Activated CD8-positive, alpha-beta memory T cell treated with anti-CD3 and anti-CD28 coated beads for 36 hours (primary cell): Measurements from ENCODE around the gene NPAS4. TPM values are rescaled to one million over a fixed set of nuclear protein-coding genes. Genes with fewer than 3 reads are reported as not detected.
"Not testable (repeated sequence)": the region's sequence is repeated elsewhere in the genome, so short reads cannot be mapped to it uniquely, and the experiment has no call there.

Source experiments
- CTCF ChIA-PET: fragments of 350-600 bp; sonication (Branson Sonifier 250); formaldehyde crosslinking; loops from one replicate; lab custom pipeline; 2021; ENCODE audit warnings: antibody characterized with exemption; lab: Charles Lee
- POLR2A ChIA-PET: fragments of 350-600 bp; sonication (Branson Sonifier 250); formaldehyde crosslinking; loops from one replicate; lab custom pipeline; 2021; ENCODE audit warnings: antibody characterized with exemption; lab: Charles Lee
- total RNA-seq, 2 experiments: library from RNA; stranded (reverse); gene quantifications; one replicate each; pipeline ENCODE4 v1.2.3, GENCODE V29; 2021

Gene NPAS4
- total RNA-seq, 2 experiments from 2014 or later: not detected

- POLR2A ChIA-PET: interaction anchor here (0.6 to 0.8 kb wide), 3 partner anchors 18 to 56 kb away, joined by 3 to 8 read pairs (median 3); partner anchors contain the start of gene NPAS4
Observed at GRCh38 chr11:66438504-66439466, 17.9 kb downstream of the NPAS4 start, which contains the start of gene MRPL11. MRPL11 (minus strand) TSS chr11:66438848; CDS start chr11:66438754, 94 bp downstream.

GRCh38 chr11:66440101-66440939, 19.5 kb downstream of the NPAS4 start:
- ChIA-PET CTCF (interaction anchor here (1.6 to 2.7 kb wide), 3 partner anchors 11 to 123 kb away, joined by 7 to 25 read pairs (median 10); partner anchors contain the start of gene CD248), POLR2A (interaction anchor here (0.6 kb wide), 1 partner anchor 12 kb away, joined by 3 read pairs; no protein-coding TSS in a partner anchor)

More at GRCh38 chr11:66438504-66439466, 17.9 kb downstream of the NPAS4 start, which contains the start of gene MRPL11:
- CTCF ChIA-PET: interaction anchor here (0.5 to 2.7 kb wide), 28 partner anchors 8 to 296 kb away, joined by 3 to 25 read pairs (median 4); partner anchors contain the start of genes ACTN3, CD248, DPP3 and RBM4B

GRCh38 chr11:66440940-66441282, 20.1 kb downstream of the NPAS4 start:
- POLR2A ChIA-PET, CTCF ChIA-PET: not testable (repeated sequence)

GRCh38 chr11:66443602-66444001, 22.8 kb downstream of the NPAS4 start:
- ChIA-PET CTCF (interaction anchor here (0.6 kb wide), 2 partner anchors 87 to 140 kb away, joined by 3 read pairs; no protein-coding TSS in a partner anchor), POLR2A (no interaction called here)

- ChIA-PET POLR2A (no interaction called here), CTCF (interaction anchor here (1.2 to 1.5 kb wide), 2 partner anchors 8 to 38 kb away, joined by 3 to 4 read pairs; partner anchors contain the start of gene MRPL11)
Observed at GRCh38 chr11:66447012-66447411, 26.2 kb downstream of the NPAS4 start.

- CTCF ChIA-PET: interaction anchor here (0.6 kb wide), 1 partner anchor 227 kb away, joined by 3 read pairs; no protein-coding TSS in a partner anchor
- POLR2A ChIA-PET: no interaction called here
Observed at GRCh38 chr11:66448523-66448922, 27.7 kb downstream of the NPAS4 start.

- ChIA-PET POLR2A (no interaction called here), CTCF (interaction anchor here (1.4 kb wide), 1 partner anchor 12 kb away, joined by 3 read pairs; the partner anchor contains the start of gene MRPL11)
Observed at GRCh38 chr11:66450560-66450959, 29.7 kb downstream of the NPAS4 start.

- ChIA-PET POLR2A (interaction anchor here (0.6 kb wide), 1 partner anchor 962 kb away, joined by 3 read pairs; no protein-coding TSS in a partner anchor), CTCF (no interaction called here)
Observed at GRCh38 chr11:66451663-66452062, 30.8 kb downstream of the NPAS4 start.

- ChIA-PET POLR2A (no interaction called here), CTCF (interaction anchor here (1.0 kb wide), 1 partner anchor 21 kb away, joined by 3 read pairs; no protein-coding TSS in a partner anchor)
Observed at GRCh38 chr11:66454247-66454646, 33.4 kb downstream of the NPAS4 start.

- CTCF ChIA-PET: interaction anchor here (0.7 to 1.0 kb wide), 4 partner anchors 16 to 37 kb away, joined by 3 to 5 read pairs (median 4); no protein-coding TSS in a partner anchor
- POLR2A ChIA-PET: no interaction called here
Observed at GRCh38 chr11:66454828-66455227, 34.0 kb downstream of the NPAS4 start.

- CTCF ChIA-PET: interaction anchor here (0.7 to 1.8 kb wide), 4 partner anchors 19 to 72 kb away, joined by 3 to 4 read pairs (median 4); partner anchors contain the start of gene MRPL11
- POLR2A ChIA-PET: no interaction called here
Observed at GRCh38 chr11:66457826-66458225, 37.0 kb downstream of the NPAS4 start.

- POLR2A ChIA-PET: no interaction called here
- CTCF ChIA-PET: interaction anchor here (1.7 to 1.8 kb wide), 2 partner anchors 20 to 41 kb away, joined by 3 to 4 read pairs; partner anchors contain the start of gene MRPL11
Observed at GRCh38 chr11:66459138-66459778, 38.4 kb downstream of the NPAS4 start.

- CTCF ChIA-PET: interaction anchor here (1.0 to 1.4 kb wide), 3 partner anchors 18 to 42 kb away, joined by 3 read pairs; partner anchors contain the start of genes DPP3 and MRPL11
- POLR2A ChIA-PET: interaction anchor here (1.4 kb wide), 1 partner anchor 18 kb away, joined by 5 read pairs; the partner anchor contains the start of gene DPP3
Observed at GRCh38 chr11:66462010-66462409, 41.2 kb downstream of the NPAS4 start.

- CTCF ChIA-PET: interaction anchor here (0.6 kb wide), 1 partner anchor 114 kb away, joined by 4 read pairs; no protein-coding TSS in a partner anchor
- POLR2A ChIA-PET: interaction anchor here (1.4 kb wide), 1 partner anchor 17 kb away, joined by 5 read pairs; the partner anchor contains the start of gene DPP3
Observed at GRCh38 chr11:66462911-66463310, 42.1 kb downstream of the NPAS4 start.

GRCh38 chr11:66464116-66464515, 43.3 kb downstream of the NPAS4 start:
- POLR2A ChIA-PET: not testable (repeated sequence)
- CTCF ChIA-PET: interaction anchor here (0.7 to 1.2 kb wide), 2 partner anchors 25 to 45 kb away, joined by 3 to 4 read pairs; partner anchors contain the start of gene MRPL11

GRCh38 chr11:66464916-66465315, 44.1 kb downstream of the NPAS4 start:
- ChIA-PET POLR2A (no interaction called here), CTCF (interaction anchor here (1.2 to 3.3 kb wide), 2 partner anchors 14 to 26 kb away, joined by 4 to 20 read pairs; partner anchors contain the start of genes DPP3 and MRPL11)
